Suprapubic skin (tissue), 4 donors: Measurements from ENCODE around the gene SPOP. TPM values are rescaled to one million over a fixed set of nuclear protein-coding genes. Genes with fewer than 3 reads are reported as not detected.

Experiments used
- DNase-seq, 2 donors: peaks; one replicate each; pipeline ENCODE4 v3.0.0-alpha.2; 2019; ENCODE audit warnings: low spot score in 2 of 2
- H3K27ac ChIP-seq: fragments of 200-600 bp; sonication (generic); one replicate; pipeline ENCODE4 v1.5.1; 2019
- H3K27me3 ChIP-seq: fragments of 200-600 bp; sonication (generic); one replicate; pipeline ENCODE4 v1.5.1; 2019
- H3K36me3 ChIP-seq: fragments of 200-600 bp; sonication (generic); one replicate; pipeline ENCODE4 v1.5.1; 2019
- H3K4me1 ChIP-seq: fragments of 200-600 bp; sonication (generic); one replicate; pipeline ENCODE4 v1.5.1; 2019
- H3K4me3 ChIP-seq: fragments of 200-600 bp; sonication (generic); one replicate; pipeline ENCODE4 v1.5.1; 2019; ENCODE audit warnings: mild to moderate bottlenecking
- H3K9me3 ChIP-seq: fragments of 200-600 bp; sonication (generic); one replicate; pipeline ENCODE4 v1.5.1; 2019
- CTCF ChIP-seq, 2 donors: fragments of 200-600 bp in 1 of 2; fragments of 450-650 bp in 1 of 2; sonication (generic) in 1 of 2; IDR thresholded peaks; one replicate each; pipeline ENCODE4 v1.5.1; 2016 to 2019; ENCODE audit warnings: antibody characterized with exemption in 2 of 2, mild to moderate bottlenecking in 1 of 2, moderate library complexity in 1 of 2
- EP300 ChIP-seq: sonication (generic); formaldehyde crosslinking; IDR thresholded peaks from one replicate; pipeline ENCODE4 v1.6.1; 2017; ENCODE audit warnings: antibody characterized with exemption
- POLR2A ChIP-seq, 2 donors: fragments of 450-650 bp; IDR thresholded peaks; one replicate each; pipeline ENCODE4 v1.6.1; 2017; ENCODE audit warnings: antibody characterized with exemption in 2 of 2, mild to moderate bottlenecking in 2 of 2, moderate library complexity in 2 of 2
- POLR2AphosphoS5 ChIP-seq, 3 donors: sonication (generic); formaldehyde crosslinking; IDR thresholded peaks; one replicate each; pipeline ENCODE4 v1.6.1; 2017; ENCODE audit warnings: antibody characterized with exemption in 3 of 3
- WGBS: methylation state at CpG from one replicate; pipeline ENCODE4 v1.1.5; 2018; 5-methylcytosine and 5-hydroxymethylcytosine counted together
- total RNA-seq, 4 donors: library from RNA; depleted of rRNA; stranded (reverse); fragments of >200 nt; gene quantifications; one replicate each; pipeline ENCODE4 v1.1.0, GENCODE V29; 2016

Gene SPOP
- total RNA-seq, 4 donors from 2014 or later = 26.1 to 59.3 (median 41.7) TPM

- 48% methylated on average over 2 of the region's 2 CpGs for WGBS
- H3K27me3 ChIP-seq = no peaks in the 10 kb centered on the region
- H3K4me3 ChIP-seq = no peak overlapping the region
- TF ChIP-seq POLR2A (IDR thresholded peaks at IDR 0.05) (no peak), CTCF (IDR thresholded peaks at IDR 0.05) (no peak), EP300 (no peak)
- H3K36me3 ChIP-seq = no peaks in the 10 kb centered on the region
- DNase-seq = no peak
- no peaks in the 10 kb centered on the region for H3K9me3 ChIP-seq
- peaks cover 28% of the 10 kb centered on the region for H3K4me1 ChIP-seq
- H3K27ac ChIP-seq = no peak overlapping the region
Observed at GRCh38 chr17:49667854-49668253, 10.0 kb downstream of the SPOP start.

GRCh38 chr17:49664706-49665211 is 13.1 kb downstream of the SPOP start:
- no peak for TF ChIP-seq CTCF (IDR thresholded peaks at IDR 0.05)
- no peak for TF ChIP-seq POLR2AphosphoS5 (IDR thresholded peaks at IDR 0.05)
- TF ChIP-seq EP300 = no peak
- TF ChIP-seq POLR2A (IDR thresholded peaks at IDR 0.05) = no peak
- no peak for DNase-seq
- 87% methylated on average over 3 of the region's 3 CpGs for WGBS
- H3K27me3 ChIP-seq = no peaks in the 10 kb centered on the region
- peaks cover 10% of the 10 kb centered on the region for H3K4me1 ChIP-seq
- no peaks in the 10 kb centered on the region for H3K36me3 ChIP-seq
- H3K9me3 ChIP-seq = no peaks in the 10 kb centered on the region
- no peak overlapping the region for H3K4me3 ChIP-seq
- no peak overlapping the region for H3K27ac ChIP-seq

- Histone ChIP-seq H3K4me3 (no peak overlapping the region), H3K27ac (no peak overlapping the region), H3K9me3 (no peaks in the 10 kb centered on the region), H3K4me1 (peaks cover 10% of the 10 kb centered on the region), H3K27me3 (no peaks in the 10 kb centered on the region), H3K36me3 (no peaks in the 10 kb centered on the region)
- DNase-seq = no peak
- 81% methylated on average over 3 of the region's 3 CpGs for WGBS
- TF ChIP-seq CTCF (IDR thresholded peaks at IDR 0.05) (no peak), POLR2AphosphoS5 (IDR thresholded peaks at IDR 0.05) (no peak), POLR2A (IDR thresholded peaks at IDR 0.05) (no peak), EP300 (no peak)
Observed at GRCh38 chr17:49659661-49660382, 18.1 kb downstream of the SPOP start.

GRCh38 chr17:49656247-49656646 is 21.6 kb downstream of the SPOP start:
- Histone ChIP-seq H3K4me3 (no peak overlapping the region), H3K4me1 (peaks cover 7% of the 10 kb centered on the region)
- WGBS = 58% methylated on average over 1 of the region's 1 CpG

More at GRCh38 chr17:49656247-49656646, 21.6 kb downstream of the SPOP start:
- DNase-seq = no peak
- H3K27ac ChIP-seq = no peak overlapping the region
- TF ChIP-seq EP300 (no peak), POLR2A (IDR thresholded peaks at IDR 0.05) (no peak), POLR2AphosphoS5 (IDR thresholded peaks at IDR 0.05) (no peak), CTCF (IDR thresholded peaks at IDR 0.05) (no peak)
- no peaks in the 10 kb centered on the region for H3K9me3 ChIP-seq
- no peaks in the 10 kb centered on the region for H3K36me3 ChIP-seq
- no peaks in the 10 kb centered on the region for H3K27me3 ChIP-seq
